IPS DF 4.7 (cell line): ENCODE results near the gene PLA2G2D.

Experiments
- DNase-seq: peaks from one replicate; pipeline ENCODE4 v3.0.0-alpha.2; 2013; ENCODE audit warnings: low spot score; ENCODE audit errors: extremely low read depth

PLA2G2D gene

GRCh38 chr1:20089328-20090077, 29.8 kb downstream of the PLA2G2D start:
- no peak for DNase-seq

GRCh38 chr1:20087668-20088067, 31.7 kb downstream of the PLA2G2D start:
- DNase-seq, result no peak

- DNase-seq, result no peak
Measured at GRCh38 chr1:20086800-20087199, 32.5 kb downstream of the PLA2G2D start.

- no peak for DNase-seq
Measured at GRCh38 chr1:20083178-20083944, 36.0 kb downstream of the PLA2G2D start.

- no peak for DNase-seq
Measured at GRCh38 chr1:20082772-20083171, 36.6 kb downstream of the PLA2G2D start.

GRCh38 chr1:20081353-20081810, 38.0 kb downstream of the PLA2G2D start:
- DNase-seq, result no peak

- no peak for DNase-seq
Measured at GRCh38 chr1:20080441-20081352, 38.6 kb downstream of the PLA2G2D start.

- DNase-seq, result no peak
Measured at GRCh38 chr1:20079661-20080305, 39.6 kb downstream of the PLA2G2D start.

- no peak for DNase-seq
Measured at GRCh38 chr1:20078711-20079110, 40.6 kb downstream of the PLA2G2D start.

- no peak for DNase-seq
Measured at GRCh38 chr1:20078171-20078651, 41.1 kb downstream of the PLA2G2D start.

- no peak for DNase-seq
Measured at GRCh38 chr1:20076710-20077461, 42.5 kb downstream of the PLA2G2D start.

- no peak for DNase-seq
Measured at GRCh38 chr1:20076223-20076622, 43.1 kb downstream of the PLA2G2D start.

- no peak for DNase-seq
Measured at GRCh38 chr1:20075345-20075744, 44.0 kb downstream of the PLA2G2D start.

- no peak for DNase-seq
Measured at GRCh38 chr1:20074725-20075171, 44.6 kb downstream of the PLA2G2D start.

GRCh38 chr1:20074055-20074724, 45.1 kb downstream of the PLA2G2D start:
- DNase-seq, result no peak

GRCh38 chr1:20073256-20073655, 46.1 kb downstream of the PLA2G2D start:
- no peak for DNase-seq

- DNase-seq, result no peak
Measured at GRCh38 chr1:20072771-20073170, 46.6 kb downstream of the PLA2G2D start.

GRCh38 chr1:20071416-20071815, 47.9 kb downstream of the PLA2G2D start:
- no peak for DNase-seq

- no peak for DNase-seq
Measured at GRCh38 chr1:20070357-20070756, 49.0 kb downstream of the PLA2G2D start.

GRCh38 chr1:20069874-20070273, 49.5 kb downstream of the PLA2G2D start, which contains the start of gene PLA2G5:
TSS of gene PLA2G5 (plus strand) at chr1:20070194. CDS start at chr1:20084831, 14,637 bp downstream.
- DNase-seq, result no peak
